SIG-M5 treated with dmso at 0.1 percent for 504 hours (cell line): Measurements from ENCODE around the gene ZNF235.
"Not testable (repeated sequence)": the region's sequence is repeated elsewhere in the genome, so short reads cannot be mapped to it uniquely, and the experiment has no call there.

Source experiments
- DNase-seq: peaks from one replicate; lab custom pipeline; 2025; ENCODE audit not compliant: unreplicated experiment; lab: John Stamatoyannopoulos, UW

ZNF235 gene

DNA sequence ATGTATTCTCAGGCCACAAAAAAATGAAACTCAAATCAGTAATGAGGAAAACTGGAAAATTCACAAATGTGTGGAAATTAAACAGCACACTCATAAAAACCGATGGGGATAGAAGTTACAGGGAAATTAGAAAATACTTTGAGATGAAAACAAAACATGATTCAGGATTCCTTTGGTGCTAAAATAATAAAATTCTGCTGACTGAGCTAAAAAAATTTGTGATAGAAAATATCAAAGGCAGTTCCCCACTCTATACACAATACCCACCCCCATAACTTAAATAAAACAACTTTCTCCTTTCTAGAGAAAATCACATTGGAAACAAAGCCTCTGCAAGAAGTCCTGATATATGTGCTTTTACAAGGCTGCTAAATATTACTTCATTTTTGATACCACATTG, 46.7 kb downstream of the ZNF235 start:
- DNase-seq: no peak

DNA sequence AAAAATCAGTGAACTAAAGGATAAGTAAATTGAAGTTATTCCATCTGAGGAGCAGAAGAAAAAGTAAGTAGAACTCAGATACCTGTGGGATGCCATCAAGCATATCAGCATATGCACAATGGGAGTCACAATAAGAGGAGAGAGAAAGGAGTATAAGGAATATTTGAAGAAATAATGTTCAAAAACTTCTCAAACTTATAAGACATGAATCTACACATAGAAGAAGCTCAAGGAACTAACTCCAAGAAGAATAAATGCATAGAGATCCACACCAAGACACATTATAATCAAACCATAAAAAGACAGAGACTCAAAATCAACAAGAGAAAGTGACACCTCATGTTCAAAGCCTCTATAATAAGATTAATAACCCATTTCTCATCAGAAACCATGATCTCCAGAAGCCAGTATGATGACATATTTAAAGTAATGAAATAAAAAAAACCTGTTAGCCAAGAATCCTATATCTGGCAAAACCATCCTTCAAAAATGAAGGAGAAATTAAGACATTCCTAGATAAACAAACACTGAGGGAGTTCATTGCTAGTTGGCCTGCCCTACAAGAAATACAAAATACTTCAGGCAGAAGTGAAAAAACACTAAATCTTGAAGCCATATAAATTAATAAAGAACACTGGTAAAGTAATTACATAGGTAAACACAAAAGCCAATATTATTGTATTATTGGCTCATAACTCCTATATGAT, 49.0 kb downstream of the ZNF235 start:
- DNase-seq: no peak

DNA sequence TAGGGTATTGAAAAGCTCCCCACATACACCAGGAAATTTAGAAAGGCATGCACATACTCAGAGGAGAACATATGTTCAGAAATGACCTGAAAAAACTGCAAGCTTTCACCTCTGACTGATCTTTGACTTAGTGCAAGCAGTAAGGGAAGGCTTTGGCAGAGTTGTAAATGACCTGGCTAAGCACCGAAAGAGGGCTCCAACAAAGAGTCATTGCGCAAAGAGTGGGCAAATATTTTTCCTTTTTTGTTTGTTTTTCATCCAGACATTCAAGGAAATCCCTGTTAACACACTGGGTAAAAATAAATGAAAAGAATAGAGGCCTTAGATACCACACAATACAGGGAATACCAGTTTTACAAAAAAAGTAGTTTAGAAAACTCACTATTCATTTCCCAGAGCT, 50.3 kb downstream of the ZNF235 start:
- no peak for DNase-seq

DNA sequence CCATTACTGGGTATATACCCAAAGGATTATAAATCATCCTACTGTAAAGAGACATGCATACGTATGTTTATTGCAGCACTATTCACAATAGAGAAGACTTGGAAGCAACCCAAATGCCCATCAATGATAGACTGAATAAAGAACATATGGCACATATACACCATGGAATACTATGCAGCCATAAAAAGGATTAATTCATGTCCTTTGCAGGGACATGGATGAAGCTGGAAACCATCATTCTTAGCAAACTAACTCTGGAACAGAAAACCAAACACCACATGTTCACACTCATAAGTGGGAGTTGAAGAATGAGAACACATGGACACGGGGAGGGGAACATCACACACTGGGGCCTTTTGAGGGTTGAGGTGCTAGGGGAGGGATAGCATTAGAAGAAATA, 51.4 kb downstream of the ZNF235 start:
- DNase-seq: not testable (repeated sequence)

DNA sequence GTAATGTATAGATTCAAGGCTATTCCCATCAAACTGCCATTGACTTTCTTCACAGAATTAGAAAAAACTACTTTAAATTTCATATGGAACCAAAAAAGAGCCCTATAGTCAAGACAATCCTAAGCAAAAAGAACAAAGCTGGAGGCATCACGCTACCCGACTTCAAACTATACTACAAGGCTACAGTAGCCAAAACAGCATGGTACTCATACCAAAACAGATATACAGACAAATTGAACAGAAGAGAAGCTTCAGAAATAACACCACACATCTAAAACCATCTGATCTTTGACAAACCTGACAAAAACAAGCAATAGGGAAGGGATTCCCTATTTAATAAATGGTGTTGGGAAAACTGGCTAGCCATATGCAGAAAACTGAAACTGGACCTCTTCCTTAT, 52.5 kb downstream of the ZNF235 start:
- DNase-seq: not testable (repeated sequence)

DNA sequence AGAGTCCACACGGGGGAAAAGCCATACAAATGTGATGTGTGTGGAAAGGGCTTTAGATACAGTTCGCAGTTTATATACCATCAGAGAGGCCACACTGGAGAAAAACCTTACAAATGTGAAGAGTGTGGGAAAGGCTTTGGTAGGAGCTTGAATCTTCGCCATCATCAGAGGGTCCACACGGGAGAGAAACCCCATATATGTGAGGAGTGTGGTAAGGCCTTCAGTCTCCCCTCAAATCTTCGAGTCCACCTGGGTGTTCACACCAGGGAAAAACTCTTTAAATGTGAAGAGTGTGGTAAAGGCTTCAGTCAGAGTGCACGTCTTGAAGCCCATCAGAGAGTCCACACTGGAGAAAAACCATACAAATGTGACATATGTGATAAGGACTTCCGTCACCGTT, 68.4 kb downstream of the ZNF235 start:
- no peak for DNase-seq
